ENCODE results near the gene P2RY2.

P2RY2 gene

GRCh38 chr11:73218106-73218829, at the start of gene P2RY2:
Gene P2RY2 (plus strand): TSS chr11:73218281. CDS start chr11:73234160, 15,879 bp downstream.
- peak; percentile 17 to 22 for DNase-seq

- no peak for DNase-seq
Observed at GRCh38 chr11:73168925-73169579, 49.0 kb upstream of the P2RY2 start.

- DNase-seq: no peak
Observed at GRCh38 chr11:73170140-73170539, 47.9 kb upstream of the P2RY2 start.

- no peak for DNase-seq
Observed at GRCh38 chr11:73171436-73172161, 46.5 kb upstream of the P2RY2 start.

- DNase-seq: no peak
Observed at GRCh38 chr11:73172992-73173656, 45.0 kb upstream of the P2RY2 start.

- DNase-seq: no peak
Observed at GRCh38 chr11:73173755-73174494, 44.2 kb upstream of the P2RY2 start.

GRCh38 chr11:73174495-73174791, 43.6 kb upstream of the P2RY2 start:
- no peak for DNase-seq

- no peak for DNase-seq
Observed at GRCh38 chr11:73175551-73176144, 42.4 kb upstream of the P2RY2 start.

- no peak for DNase-seq
Observed at GRCh38 chr11:73176145-73176873, 41.8 kb upstream of the P2RY2 start.

- DNase-seq: no peak
Observed at GRCh38 chr11:73176874-73177155, 41.3 kb upstream of the P2RY2 start.

GRCh38 chr11:73177380-73177777, 40.7 kb upstream of the P2RY2 start:
- DNase-seq: no peak

- peak; percentile 11 to 57 for DNase-seq
Observed at GRCh38 chr11:73177778-73178539, 40.1 kb upstream of the P2RY2 start.

- DNase-seq: no peak
Observed at GRCh38 chr11:73178681-73179080, 39.4 kb upstream of the P2RY2 start.

GRCh38 chr11:73182824-73183321, 35.2 kb upstream of the P2RY2 start:
- DNase-seq: no peak

GRCh38 chr11:73184953-73185671, 33.0 kb upstream of the P2RY2 start:
- peak in 1 of 2 experiments; percentile 38 for DNase-seq

- no peak for DNase-seq
Observed at GRCh38 chr11:73185680-73186293, 32.3 kb upstream of the P2RY2 start.

- DNase-seq: no peak
Observed at GRCh38 chr11:73186294-73186850, 31.7 kb upstream of the P2RY2 start.

- no peak for DNase-seq
Observed at GRCh38 chr11:73186886-73187285, 31.2 kb upstream of the P2RY2 start.

GRCh38 chr11:73187854-73188253, 30.2 kb upstream of the P2RY2 start:
- no peak for DNase-seq
